22Rv1 (cell line): Measurements from ENCODE around the gene IGF2R.

Experiments
- CTCF ChIP-seq: fragments of 450-650 bp; IDR thresholded peaks from 2 replicates; pipeline ENCODE4 v1.5.1; 2017; ENCODE audit warnings: mild to moderate bottlenecking
- ZFX ChIP-seq: fragments of 450-650 bp; IDR thresholded peaks from 2 replicates; pipeline ENCODE4 v1.6.1; 2017; ENCODE audit warnings: antibody characterized with exemption, borderline replicate concordance

GRCh38 chr6:159977255-159977903 lies 8.5 kb downstream of the IGF2R start:
- TF ChIP-seq CTCF (no peak), ZFX (no peak)
